ENCODE data around the gene MS4A4E.
"Not testable (repeated sequence)": the region's sequence is repeated elsewhere in the genome, so short reads cannot be mapped to it uniquely, and the experiment has no call there.

Gene MS4A4E

DNA sequence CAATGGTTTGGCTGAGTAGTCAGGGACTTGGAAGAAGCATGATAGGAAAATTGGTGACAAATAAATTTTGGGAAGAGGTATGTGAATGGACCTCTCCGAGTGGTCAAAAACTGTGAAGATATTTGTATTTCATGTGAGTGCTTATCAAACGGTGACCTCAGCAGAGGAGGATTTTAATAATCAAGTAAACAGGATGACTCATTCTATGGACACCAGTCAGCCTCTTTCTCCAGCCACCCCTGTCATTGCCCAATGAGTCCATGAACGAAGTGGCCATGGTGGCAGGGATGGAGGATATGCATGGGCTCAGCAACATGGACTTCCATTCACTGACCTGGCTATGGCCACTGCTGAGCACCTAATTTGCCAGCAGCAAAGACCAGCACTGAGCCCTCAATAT is 21.2 kb downstream of the MS4A4E start:
- no peak for DNase-seq (ENCODE audit: low read depth in 2 of 2)

DNA sequence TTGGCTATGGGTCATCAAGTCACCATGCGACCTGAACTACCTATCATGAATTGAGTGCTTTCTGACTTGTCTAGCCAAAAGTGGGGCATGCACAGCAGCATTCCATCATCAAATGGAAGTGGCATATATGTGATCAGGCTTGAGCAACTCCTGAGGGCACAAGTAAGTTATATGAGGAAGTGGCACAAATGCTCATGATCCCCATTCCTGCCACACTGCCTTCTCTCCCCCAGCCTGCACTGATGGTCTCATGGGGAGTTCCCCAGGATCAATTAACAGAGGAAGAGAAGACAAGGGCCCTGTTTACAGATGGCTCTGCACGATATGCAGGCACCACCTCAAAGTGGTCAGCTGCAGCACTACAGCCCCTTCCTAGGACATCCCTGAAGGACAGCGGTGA is 21.8 kb downstream of the MS4A4E start:
- no peak for DNase-seq (ENCODE audit: low read depth in 2 of 2)

DNA sequence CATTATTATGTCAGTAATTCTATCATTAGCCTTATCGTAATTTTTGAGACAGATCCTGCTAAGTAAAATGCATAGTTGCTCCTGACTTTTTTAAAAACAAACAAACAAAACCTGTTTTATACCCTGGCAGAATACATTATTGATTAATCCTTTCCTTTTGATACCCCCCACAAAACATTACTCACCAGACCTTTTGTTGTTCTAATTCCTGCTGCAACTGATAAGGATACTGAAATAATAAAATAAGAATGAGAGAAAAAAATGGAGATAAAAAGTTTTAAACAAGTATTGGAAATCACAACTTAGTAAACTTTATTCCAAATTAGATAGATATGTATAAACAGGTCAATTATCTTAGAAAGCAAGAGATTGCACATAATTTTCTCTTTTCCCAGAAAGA is 28.6 kb downstream of the MS4A4E start:
- no peak for DNase-seq (ENCODE audit: low read depth in 2 of 2)

DNA sequence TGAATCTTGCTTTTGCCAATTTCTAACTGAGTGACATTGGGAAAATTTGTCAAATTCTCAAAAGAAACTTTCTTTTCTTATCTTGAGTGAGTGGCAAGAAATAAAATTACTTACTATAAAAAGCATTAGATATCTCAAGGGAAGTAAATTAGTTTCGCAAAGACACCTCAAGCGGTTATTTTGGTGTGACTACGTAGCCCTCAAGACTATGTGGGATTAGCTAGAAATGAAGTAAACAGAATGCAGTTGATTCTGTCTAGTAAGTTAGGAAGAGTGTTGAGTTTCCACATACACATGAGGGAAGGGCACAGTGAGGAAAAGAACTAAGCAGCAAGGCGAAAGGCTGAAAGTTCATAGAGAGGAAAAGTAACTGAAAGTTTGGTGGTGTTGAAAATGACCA is 31.7 kb downstream of the MS4A4E start:
- DNase-seq (ENCODE audit: low read depth in 2 of 2) = no peak

DNA sequence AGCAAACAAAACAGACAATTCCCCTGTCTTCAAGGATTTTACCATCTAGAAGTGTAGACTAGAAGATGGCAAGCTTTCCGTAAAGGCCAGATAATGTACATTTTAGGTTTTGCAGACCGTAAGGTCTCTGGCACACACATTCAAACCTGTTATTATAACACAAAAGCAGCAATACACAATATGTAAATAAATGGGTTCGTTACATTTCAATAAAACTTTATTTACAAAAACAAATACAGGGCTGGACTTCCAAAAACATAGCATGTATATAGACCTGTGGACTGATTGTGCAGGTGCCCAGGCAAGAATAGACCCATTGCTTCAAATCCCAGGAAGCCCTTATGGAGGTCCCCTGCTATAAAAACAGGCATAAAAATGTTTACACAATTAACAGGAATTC is 33.0 kb downstream of the MS4A4E start:
- no peak for DNase-seq (ENCODE audit: low read depth in 2 of 2)

DNA sequence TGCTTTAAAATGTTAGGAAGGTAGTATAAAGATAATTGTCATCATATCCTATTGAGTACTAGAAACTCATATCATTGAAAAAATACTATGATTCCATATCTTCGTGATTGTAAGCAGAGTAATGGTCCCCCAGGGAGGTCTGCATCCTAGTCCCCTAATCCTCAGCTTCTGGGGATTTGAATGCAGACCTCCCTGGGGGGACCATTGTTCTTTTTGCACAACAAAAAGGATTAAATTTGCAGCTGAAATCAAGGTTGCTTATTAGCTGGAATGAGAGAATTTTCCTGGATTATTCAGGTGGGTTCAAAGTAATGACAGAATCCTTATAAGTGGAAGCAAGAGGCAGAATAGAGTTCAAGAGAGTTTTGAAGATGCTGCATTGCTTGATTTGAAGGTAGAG is 34.0 kb downstream of the MS4A4E start:
- no peak for DNase-seq (ENCODE audit: low read depth in 2 of 2)

DNA sequence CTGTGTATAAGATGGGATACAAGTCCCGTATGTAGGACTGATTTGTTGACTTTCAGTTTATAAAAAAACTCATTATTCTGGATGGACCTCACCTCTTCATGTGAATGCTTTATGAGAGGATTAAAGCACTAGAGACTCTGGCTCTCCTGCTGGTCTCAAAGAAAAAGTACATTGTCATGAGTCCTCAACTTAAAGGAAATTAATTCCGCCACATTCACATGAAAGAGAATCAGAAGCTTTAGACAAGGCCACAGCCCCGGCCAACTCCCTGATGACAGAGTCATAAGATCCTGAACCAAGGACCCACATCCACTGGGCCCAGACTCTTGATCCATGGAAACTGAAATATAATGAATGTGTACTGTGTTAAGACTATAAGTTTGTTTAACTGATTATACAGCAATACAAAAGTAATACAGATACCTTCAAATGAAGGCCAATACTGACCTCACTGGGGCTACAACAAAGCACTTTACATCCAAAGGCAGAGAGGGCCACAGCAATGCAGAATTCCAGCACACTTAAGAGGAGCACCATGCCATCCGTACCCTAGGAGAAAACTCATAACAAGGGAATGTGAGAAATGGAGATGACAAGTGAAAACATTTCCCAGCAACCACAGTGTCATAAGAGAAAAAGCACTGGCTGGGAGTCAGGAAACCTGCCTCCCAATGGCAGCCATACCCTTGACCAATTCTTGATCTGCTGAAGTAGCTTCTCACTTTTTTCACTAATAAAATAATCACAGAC is 34.6 kb downstream of the MS4A4E start:
- no peak for DNase-seq (ENCODE audit: low read depth in 2 of 2)

DNA sequence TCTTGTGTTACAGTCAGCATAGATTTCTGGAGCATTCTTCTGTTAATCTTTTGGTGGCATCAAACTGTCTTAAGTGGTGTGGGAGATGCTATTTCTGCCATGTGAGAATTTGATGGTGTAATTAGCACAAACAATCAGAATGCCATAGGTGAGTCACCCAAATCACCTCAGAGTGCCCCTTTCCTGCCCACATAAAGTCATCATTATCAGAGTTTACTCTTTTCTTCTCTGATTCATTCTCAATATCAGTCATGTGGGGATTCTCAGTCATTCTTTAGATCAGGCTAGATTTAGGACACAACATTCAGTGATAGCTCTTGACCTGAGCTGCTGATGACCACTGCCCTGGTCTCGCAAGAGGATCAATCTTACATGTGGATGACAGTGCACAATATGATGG is 36.3 kb downstream of the MS4A4E start:
- DNase-seq (ENCODE audit: low read depth in 2 of 2) = no peak

DNA sequence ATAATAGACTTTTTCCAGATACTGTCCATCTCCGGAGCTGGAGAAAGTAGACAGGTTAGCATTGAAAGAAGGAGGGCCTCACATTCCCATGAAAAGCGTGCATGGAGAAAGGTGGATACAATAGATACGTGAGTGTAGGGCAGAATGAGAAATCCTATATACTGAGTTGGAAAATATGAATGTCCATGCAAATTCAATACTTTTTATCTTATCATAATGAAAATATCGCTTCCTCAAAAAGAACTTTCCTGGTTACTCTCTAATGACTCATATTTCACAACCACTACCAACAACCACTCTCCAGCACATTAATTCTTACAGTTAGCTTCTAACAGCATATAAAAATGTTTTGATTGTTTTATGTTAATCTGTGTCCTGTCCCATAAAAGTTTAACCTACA is 38.0 kb downstream of the MS4A4E start:
- no peak for DNase-seq (ENCODE audit: low read depth in 2 of 2)

DNA sequence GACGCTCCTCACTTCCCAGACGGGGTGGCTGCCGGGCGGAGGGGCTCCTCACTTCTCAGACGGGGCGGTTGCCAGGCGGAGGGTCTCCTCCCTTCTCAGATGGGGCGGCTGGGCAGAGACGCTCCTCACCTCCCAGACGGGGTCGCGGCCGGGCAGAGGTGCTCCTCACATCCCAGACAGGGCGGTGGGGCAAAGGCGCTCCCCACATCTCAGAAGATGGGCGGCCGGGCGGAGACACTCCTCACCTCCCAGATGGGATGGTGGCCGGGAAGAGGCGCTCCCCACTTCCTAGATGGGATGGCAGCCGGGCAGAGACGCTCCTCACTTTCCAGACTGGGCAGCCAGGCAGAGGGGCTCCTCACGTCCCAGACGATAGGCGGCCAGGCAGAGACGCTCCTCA is 41.6 kb downstream of the MS4A4E start:
- not testable (repeated sequence) for DNase-seq (ENCODE audit: low read depth in 2 of 2)

DNA sequence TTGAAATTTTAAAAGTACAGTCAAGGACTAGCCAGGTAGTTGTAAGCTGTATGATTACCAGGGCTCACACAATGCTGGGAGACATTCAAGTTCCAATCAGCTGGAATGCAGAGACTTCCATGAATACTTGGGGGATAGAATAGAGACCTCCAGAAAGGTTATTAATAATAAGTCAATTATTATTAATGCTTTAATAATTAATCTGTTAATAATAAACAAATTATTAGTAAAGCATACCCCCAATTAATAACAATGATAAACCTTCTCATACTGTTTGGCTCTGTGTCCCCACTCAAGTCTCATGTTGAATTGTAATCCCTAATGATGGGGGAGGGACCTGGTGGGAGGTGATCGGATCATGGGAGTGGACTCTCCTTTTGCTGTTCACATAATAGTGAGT is 45.5 kb downstream of the MS4A4E start:
- DNase-seq (ENCODE audit: low read depth in 2 of 2) = no peak

DNA sequence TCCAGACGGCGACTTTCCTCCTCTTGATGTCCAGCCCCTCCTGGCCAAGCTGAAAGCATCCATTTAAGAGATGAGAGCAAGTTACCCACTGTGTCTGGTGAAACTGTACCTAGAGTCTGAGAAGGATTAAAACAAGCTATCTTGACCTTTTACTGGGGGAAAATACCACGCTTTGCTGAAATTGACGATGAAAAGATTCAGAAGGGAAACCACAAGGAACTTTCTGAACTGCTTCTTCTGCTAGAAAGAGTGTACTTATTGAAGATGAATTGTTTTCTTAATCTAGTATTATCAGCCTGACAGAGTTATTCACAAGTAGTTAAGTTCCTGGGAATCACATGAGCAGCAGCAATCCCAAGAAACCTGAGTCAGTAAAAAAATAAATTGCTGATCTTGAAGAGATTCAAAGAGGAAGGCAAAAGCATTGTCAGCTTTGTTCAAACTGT is 47.0 kb downstream of the MS4A4E start:
- no peak for DNase-seq (ENCODE audit: low read depth in 2 of 2)

DNA sequence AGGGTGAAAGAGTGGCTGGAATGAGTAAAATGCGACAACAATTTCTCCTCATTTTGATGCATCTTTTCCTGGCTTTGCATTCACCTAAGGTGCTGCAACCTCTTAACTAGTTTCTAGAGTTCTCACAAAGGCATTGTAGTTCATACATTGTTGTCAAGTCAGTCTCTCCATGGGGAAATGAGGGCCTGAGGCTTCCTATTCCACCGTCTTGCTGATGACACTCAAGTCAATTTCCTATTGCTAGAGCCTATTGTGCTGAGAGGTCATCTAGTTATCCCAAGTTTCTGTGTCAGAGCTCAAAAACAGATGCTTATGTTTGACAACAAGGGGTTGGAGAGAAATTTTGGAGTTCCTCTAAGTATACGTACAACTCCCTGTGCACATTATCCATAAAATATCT is 48.4 kb downstream of the MS4A4E start:
- no peak for DNase-seq (ENCODE audit: low read depth in 2 of 2)

DNA sequence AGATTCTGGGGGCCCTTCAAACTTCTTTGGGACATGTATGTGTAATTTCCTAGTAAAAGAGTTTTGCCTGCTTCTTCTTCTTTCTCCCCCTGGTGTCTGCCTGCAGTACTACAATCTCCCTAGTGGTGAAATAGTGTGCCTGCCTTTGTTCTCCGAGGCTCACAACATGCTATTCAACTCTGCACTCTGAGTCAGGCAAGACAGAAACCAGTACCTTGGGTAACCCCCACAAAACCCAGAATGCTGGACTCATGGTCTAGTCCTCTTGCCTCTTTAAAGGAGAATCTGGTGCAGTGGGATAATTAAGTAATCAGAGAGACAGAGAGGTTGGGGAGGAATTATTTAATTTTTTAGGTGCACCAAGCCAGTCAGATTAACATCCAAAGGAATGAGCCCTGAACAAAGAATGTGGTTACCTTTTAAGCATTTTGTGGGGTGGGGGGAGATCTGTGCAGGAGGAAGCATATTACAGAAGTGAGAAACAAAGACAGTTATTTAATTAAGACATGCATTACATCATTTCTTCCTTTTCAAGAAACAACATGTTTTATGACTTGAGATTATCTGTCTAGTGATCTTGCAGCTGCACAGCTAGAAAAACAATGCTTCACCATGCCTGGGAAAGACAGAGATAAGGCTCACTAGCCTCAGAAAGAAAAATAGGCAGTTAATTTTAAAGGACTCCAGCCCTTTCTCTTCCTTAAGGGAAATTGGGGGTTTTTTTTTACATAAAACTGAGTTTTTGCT is 49.1 kb downstream of the MS4A4E start:
- peak; percentile 23 to 38 for DNase-seq (ENCODE audit: low read depth in 2 of 2)

DNA sequence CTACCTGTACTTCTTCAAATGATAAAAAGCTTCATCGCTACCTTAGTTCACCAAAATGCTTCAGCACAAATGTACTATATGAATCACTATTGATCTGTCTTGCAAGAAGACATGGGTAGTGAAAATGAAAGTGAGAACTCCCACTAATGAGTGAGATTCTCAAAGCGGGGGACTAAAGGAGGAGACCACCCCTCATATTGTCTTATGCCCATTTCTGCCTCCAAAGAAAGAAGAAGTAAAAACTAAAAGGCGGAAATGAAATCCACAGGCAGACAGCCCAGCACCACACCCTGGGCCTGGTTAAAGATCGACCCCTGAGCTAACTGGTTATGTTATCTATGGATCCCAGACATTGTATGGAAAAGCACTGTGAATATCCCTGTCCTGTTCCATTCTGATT is 50.4 kb downstream of the MS4A4E start:
- not testable (repeated sequence) for DNase-seq (ENCODE audit: low read depth in 2 of 2)

DNA sequence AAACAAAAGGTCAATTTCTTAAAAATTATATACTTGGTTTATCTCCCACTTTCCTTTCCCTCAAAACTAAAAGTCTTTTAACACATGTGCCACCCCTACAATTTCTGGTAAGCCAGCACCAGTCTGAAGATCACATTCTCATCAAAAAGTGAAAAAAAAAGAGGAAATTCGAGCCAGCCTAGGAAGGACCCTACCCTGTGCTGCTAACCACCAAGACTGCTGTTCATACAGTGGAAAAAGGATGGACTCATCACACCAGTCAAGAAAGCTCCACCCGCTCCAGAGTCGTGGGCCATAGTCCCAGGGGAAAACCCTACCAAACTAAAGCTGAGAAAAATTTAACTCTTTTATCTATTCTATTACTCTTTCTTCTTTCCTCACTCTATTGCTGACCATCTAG is 54.5 kb downstream of the MS4A4E start:
- not testable (repeated sequence) for DNase-seq (ENCODE audit: low read depth in 2 of 2)

DNA sequence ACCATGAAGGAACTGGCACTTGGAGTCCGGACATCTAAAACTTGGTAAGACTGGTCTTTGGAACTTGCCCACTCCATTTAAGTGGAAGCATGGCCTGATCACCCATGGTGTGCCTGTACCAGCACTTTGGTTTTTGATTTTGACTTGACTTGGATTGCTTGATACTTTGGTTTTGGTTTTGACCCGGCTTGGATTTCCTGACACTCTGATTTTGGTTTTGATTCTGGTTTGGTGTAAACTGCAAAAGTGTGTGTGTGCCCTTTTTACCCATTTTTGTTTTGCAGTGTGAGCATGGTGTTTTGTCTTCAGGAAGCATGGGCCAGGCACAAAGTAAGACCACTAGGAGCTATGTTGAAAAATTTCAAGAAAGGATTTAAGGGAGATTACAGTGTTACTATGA is 56.8 kb downstream of the MS4A4E start:
- not testable (repeated sequence) for DNase-seq (ENCODE audit: low read depth in 2 of 2)

DNA sequence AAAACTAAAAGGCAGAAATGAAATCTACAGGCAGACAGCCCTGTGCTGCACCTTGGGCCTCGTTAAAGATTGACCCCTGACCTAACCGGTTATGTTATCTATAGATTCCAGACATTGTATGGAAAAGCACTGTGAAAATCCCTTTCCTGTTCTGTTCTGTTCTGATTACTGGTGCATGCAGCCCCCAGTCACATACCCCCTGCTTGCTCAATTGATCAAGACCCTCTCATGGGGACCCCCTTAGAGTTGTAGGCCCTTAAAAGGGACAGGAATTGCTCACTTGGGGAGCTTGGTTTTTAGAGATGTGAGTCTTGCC is 57.5 kb downstream of the MS4A4E start:
- DNase-seq (ENCODE audit: low read depth in 2 of 2) = not testable (repeated sequence)

DNA sequence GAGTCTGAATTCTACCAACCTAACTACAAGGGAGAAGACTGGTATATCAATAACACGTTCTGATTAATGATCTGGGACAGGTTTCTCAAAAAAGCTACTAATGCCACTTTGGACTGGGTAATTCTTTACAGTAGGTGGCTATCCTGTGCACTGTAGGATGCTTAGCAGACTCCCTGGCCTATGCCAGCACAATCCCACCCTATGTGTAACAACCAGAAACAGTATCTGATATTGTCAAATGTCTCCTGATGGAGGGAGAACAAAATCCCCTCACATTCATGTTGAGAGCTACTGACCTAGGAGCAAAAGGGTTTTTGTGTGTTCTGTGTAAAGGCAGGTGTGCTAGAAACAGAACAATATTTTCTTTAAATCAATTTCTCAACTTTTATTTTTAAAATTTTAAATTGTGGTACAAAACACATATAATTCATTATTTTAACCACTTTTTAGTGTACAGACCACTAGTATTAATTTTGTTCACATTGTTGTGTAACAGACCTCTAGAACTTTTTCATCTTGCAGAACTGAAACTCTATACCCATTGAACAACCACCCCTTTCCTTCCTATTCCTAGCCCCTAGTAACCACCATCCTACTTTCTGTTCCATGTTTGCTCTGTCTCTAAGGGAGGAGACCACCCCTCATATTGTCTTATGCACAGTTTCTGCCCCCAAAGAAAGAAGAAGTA is 58.0 kb downstream of the MS4A4E start:
- no peak for DNase-seq (ENCODE audit: low read depth in 2 of 2)

DNA sequence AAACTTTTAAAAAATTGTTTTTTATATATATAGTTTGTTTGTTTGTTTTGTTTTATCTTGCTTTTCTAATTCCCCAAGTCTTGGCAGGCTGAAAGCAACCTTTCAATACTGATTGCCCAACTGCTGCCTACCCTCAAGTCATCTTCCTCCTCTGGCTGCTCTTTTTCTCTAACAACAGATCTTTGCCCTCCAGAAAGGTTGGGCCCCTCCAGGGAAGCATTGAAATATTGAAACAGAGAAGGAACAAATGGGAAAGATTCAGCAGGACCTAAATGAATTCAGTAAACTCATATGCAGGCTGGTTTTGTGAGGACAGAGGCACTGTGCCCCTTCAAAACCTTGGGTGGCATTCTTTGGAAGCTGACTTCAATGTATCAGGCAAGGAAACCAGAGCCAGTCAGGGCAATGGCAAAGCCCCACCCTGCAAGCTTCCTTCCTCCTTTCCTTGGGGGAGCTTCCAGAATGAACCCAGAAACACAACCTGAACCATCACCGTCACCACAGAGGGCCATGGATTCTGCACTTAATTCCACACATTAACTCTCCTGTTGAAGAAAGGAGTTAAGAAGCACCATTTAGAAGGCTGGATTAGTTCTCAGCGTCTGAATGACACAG is 59.2 kb downstream of the MS4A4E start:
- DNase-seq (ENCODE audit: low read depth in 2 of 2) = no peak

DNA sequence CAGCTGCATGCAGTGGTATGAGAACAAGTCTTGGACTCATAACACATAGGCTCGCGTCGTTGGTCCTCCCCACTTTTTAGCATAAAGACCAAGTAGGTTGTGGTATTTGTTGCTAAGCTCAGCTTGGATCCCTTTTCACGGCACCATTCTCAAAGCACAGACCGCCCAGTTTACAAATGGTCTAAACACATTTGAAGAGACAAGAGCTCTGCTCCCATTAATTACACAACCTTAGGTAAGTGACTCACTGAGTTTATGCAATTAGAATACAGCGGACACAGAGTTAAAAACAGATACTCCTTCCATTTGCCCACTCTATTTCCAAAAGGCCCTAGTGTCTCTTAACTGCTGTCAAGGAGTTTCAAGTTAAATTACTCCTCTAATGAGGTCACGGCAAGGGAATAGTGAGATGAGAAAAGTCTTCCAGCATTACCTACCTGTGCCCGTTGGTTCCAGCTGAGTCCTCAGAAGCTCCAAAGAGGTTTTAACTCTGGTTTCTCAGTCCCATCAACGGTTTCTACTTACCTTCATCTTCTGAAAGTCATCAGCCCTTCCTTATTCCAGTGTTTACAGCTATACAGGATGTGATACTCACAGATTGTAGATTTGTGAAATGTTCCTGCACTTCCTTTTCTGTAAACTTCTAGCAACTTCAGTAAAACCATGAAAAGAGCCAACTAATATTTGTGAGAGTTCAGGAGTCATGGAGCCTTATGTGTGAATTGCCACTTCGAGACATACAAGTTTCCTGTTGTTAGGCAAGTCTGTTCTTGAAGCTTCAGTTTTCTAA is 60.2 kb downstream of the MS4A4E start, which contains the start of gene MS4A6A:
Gene MS4A6A, minus strand, starts transcription at position 543 of the 790 bp plus-strand sequence. CDS start 1,356 bp downstream, outside the sequence.
- DNase-seq (ENCODE audit: low read depth in 2 of 2) = no peak

DNA sequence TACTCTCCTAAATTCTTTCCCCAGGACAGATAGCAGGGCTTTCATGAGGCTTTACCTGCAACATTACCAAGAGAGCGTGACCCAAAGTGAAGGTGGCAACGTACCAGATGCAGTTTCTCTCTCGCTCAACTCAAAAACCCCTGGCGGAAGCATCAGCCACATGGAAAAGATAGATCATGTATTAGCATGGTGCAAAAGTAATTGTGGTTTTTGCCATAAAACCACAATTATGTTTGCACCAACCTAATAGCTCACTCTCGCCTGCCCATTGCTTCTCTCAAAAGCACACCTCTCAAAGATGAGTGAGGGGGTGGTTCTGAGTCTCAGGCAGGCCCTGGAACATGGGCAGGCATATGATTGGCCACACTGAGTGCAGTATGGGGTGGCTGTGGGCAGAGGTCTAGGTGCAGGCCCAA is 67.1 kb downstream of the MS4A4E start:
- DNase-seq (ENCODE audit: low read depth in 2 of 2) = no peak

Measured in stimulated activated CD4-positive, alpha-beta T cell treated with anti-CD3 and anti-CD28 coated beads, Interleukin-1b, Interleukin-23, amount 100 ng/mL, for 1 hour (primary cell).